Activated T-helper 2 cell treated with anti-CD3 and anti-CD28 coated beads, Interferon-gamma antibody, Interleukin-2, Interleukin-4, amounts not matched to agents 10 μg/mL and 5 μg/mL and 100 μg/mL, durations not matched to agents 14 hours and 24 hours and 36 hours (primary cell): ENCODE data around the gene NDEL1. TPM values are rescaled to one million over a fixed set of nuclear protein-coding genes. Genes with fewer than 3 reads are reported as not detected.

ENCODE experiments used
- DNase-seq: peaks from one replicate; pipeline ENCODE4 v3.0.0; 2021; ENCODE audit warnings: low spot score
- H3K27ac Mint-ChIP-seq: one replicate; pipeline ENCODE4 v1.8.0; 2021; ENCODE audit warnings: mixed read lengths
- H3K27me3 Mint-ChIP-seq: one replicate; pipeline ENCODE4 v1.8.0; 2021; ENCODE audit warnings: low read depth, mixed read lengths
- H3K36me3 Mint-ChIP-seq: one replicate; pipeline ENCODE4 v1.8.0; 2021; ENCODE audit warnings: low read depth, mixed read lengths
- H3K4me1 Mint-ChIP-seq: one replicate; pipeline ENCODE4 v1.8.0; 2021; ENCODE audit warnings: low read depth, mixed read lengths
- H3K4me3 Mint-ChIP-seq: one replicate; pipeline ENCODE4 v1.8.0; 2021; ENCODE audit warnings: low read depth, mild to moderate bottlenecking, moderate library complexity, mixed read lengths
- H3K9me3 Mint-ChIP-seq: one replicate; pipeline ENCODE4 v1.8.0; 2021; ENCODE audit warnings: mixed read lengths
- intact Hi-C: fragments of 100-400 bp; cut with micrococcal nuclease; formaldehyde crosslinking; loops from one replicate; pipeline ENCODE4 v1.15.1; 2023
- total RNA-seq: library from RNA; stranded (reverse); gene quantifications from 2 replicates; pipeline ENCODE4 v1.2.3, GENCODE V29; 2022

The NDEL1 gene
- total RNA-seq, 1 donor from 2014 or later, result 66.9 TPM

DNA sequence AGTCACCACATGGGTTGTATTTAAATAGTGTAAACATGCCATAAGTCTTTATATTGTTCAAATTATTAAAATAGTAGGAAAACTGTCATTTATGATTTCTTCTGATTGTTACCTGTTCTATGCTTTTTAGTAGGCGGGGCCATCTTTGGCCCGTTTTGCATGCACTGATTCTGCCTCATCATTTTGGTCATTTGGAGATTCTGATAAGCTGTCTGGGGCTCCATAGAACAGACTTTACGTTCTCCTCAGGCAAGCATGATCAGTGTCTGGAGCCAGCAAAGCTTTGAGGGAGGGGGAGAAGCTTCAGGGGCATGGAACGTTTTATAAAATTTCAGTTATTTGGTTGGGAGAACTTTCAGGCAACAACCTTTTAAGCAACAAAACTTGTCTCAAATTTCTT lies 8.8 kb downstream of the NDEL1 start:
- Mint-ChIP-seq H3K4me1 (peaks cover 28% of the 10 kb centered on the region), H3K27me3 (no peaks in the 10 kb centered on the region), H3K9me3 (no peaks in the 10 kb centered on the region), H3K4me3 (no peak overlapping the region), H3K36me3 (peaks cover 61% of the 10 kb centered on the region), H3K27ac (no peak overlapping the region)
- no peak for DNase-seq
- intact Hi-C loops, result no loop called here

DNA sequence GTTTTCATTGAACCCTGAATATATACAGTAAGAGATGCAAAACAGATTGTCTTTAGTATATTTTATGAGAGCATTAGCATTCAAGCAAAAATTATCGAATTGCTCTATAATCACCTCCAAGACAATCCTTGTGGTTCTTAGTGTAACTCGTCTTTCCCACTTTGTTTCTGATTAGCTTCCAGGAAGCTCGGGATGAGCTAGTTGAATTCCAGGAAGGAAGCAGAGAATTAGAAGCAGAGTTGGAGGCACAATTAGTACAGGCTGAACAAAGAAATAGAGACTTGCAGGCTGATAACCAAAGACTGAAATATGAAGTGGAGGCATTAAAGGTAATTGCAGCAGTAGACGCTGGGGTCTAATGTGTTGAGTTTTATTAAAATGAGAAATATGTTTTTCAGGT lies 9.9 kb downstream of the NDEL1 start:
- H3K4me1 Mint-ChIP-seq, result peaks cover 24% of the 10 kb centered on the region
- H3K27ac Mint-ChIP-seq, result no peak overlapping the region
- no peak overlapping the region for H3K4me3 Mint-ChIP-seq
- H3K27me3 Mint-ChIP-seq, result no peaks in the 10 kb centered on the region
- DNase-seq, result no peak
- H3K36me3 Mint-ChIP-seq, result peaks cover 60% of the 10 kb centered on the region
- no peaks in the 10 kb centered on the region for H3K9me3 Mint-ChIP-seq
- intact Hi-C loops, result no loop called here

DNA sequence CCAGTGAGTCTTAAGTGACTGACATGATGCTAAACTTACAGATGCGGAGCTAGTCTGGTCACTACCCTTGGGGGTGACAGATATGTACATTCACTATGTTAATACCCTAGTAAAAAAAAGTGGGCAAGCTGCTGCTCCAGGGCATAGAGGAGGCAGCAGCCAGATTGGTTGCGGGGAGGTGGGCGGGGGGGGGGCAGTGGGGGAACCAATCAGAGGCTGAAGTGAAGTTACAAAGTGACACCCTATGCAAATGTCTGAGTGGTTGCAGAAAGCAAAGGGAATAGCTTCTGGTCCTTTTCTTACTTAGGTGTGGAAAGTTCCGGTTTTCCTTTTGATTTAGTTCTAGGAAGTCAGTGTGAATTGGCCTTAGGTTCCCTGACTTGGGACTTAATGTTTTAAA lies 12.1 kb downstream of the NDEL1 start:
- H3K4me1 Mint-ChIP-seq, result peaks cover 11% of the 10 kb centered on the region
- H3K4me3 Mint-ChIP-seq, result no peak overlapping the region
- H3K27me3 Mint-ChIP-seq, result no peaks in the 10 kb centered on the region
- DNase-seq, result no peak
- H3K9me3 Mint-ChIP-seq, result no peaks in the 10 kb centered on the region
- intact Hi-C loops, result no loop called here
- H3K36me3 Mint-ChIP-seq, result peaks cover 73% of the 10 kb centered on the region
- no peak overlapping the region for H3K27ac Mint-ChIP-seq

DNA sequence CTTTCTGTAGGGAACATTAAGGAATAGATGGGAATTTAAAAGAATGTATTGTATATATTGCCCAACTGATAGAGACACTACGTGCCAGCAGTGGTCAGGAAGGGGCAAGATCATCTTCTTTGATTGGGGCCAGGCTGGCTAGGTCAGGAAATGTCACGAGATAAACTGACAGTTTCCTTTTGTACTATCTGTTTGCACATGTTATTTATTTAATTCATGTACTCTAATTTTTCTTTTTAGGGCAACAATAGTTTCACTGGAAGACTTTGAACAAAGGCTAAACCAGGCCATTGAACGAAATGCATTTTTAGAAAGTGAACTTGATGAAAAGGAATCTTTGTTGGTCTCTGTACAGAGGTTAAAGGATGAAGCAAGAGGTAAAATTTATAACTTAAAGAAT lies 12.6 kb downstream of the NDEL1 start:
- no peaks in the 10 kb centered on the region for H3K27me3 Mint-ChIP-seq
- intact Hi-C loops, result no loop called here
- H3K4me1 Mint-ChIP-seq, result peaks cover 11% of the 10 kb centered on the region
- H3K27ac Mint-ChIP-seq, result no peak overlapping the region
- H3K4me3 Mint-ChIP-seq, result no peak overlapping the region
- H3K9me3 Mint-ChIP-seq, result no peaks in the 10 kb centered on the region
- peaks cover 74% of the 10 kb centered on the region for H3K36me3 Mint-ChIP-seq
- DNase-seq, result no peak

DNA sequence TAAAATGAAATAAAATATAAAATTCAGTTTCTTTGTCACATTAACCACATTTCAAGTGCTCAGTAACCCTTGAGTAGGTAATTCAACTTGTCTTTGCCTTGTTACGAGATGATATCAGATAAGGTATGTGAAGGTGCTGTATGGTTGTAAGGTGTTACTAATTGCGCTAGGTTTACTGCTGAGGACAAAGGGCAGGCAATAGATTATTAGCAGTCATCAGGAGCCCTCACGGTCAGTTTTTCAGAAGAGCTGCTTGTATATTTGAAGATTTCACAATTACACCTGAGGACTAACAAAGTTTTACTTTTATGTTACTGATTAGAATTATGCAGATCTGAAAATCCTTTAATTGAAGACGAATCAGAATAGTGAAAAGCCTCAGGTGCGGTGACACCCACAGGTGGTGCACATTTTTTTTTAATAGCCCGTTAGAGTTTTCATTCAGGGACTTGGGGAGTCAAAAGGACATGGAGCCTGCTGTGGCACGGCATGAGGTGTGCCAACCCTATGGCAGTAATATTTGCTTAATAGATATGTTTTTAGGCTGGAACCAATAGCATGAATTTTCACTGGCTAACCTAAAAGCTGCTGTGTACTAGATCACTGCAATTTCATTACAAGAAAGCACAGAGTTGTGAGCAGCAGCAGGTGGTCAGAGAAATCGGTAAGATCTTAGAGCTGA lies 16.4 kb downstream of the NDEL1 start:
- H3K4me3 Mint-ChIP-seq, result no peak overlapping the region
- intact Hi-C loops, result no loop called here
- H3K27ac Mint-ChIP-seq, result no peak overlapping the region
- no peaks in the 10 kb centered on the region for H3K9me3 Mint-ChIP-seq
- DNase-seq, result no peak
- H3K27me3 Mint-ChIP-seq, result no peaks in the 10 kb centered on the region
- peaks cover 22% of the 10 kb centered on the region for H3K4me1 Mint-ChIP-seq
- peaks cover 76% of the 10 kb centered on the region for H3K36me3 Mint-ChIP-seq

DNA sequence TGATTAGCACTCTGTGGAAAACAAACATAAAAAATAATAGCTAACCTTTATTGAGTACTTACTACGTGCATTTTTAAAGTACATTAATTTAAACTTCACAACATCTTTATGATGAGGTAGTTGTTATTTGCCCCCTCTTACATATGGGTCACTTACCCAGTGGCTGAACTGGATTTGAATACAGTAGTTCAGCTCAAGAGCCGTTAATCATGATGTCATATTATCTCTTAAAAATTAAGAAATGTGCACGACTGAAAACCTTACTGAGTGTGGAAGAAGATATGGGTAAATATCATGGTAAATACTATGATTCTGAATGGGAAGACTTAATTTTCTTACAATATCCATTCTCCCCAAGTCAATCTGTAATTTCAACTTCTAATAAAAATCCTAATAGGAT lies 17.6 kb downstream of the NDEL1 start:
- Mint-ChIP-seq H3K9me3 (no peaks in the 10 kb centered on the region), H3K27ac (no peak overlapping the region), H3K36me3 (peaks cover 83% of the 10 kb centered on the region), H3K4me1 (peaks cover 21% of the 10 kb centered on the region), H3K4me3 (no peak overlapping the region), H3K27me3 (no peaks in the 10 kb centered on the region)
- no peak for DNase-seq
- intact Hi-C loops, result no loop called here

DNA sequence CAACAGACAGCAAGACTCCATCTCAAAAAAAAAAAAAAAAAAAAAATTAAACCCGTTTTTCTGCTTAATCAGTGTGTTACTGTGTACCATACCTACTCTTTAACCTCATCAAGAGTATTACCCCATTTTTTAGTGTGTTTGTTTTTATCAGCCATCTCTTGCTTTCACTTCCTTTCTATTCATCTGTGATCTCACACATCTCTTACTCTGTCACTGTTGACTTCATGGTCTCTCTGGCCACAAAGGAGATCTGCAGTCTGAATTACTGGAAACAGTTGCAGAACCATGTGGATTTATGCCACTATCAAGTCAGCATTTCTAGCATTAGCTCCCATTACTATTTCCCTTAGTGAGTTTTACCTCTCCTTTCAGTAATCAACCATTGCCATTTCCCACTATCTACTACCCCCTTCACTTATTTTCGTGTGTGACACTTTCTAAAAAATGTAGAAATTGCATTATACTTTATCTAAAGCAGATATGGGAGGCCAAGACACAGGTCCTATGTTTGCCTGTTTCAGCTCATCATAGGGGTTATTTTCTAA lies 20.1 kb downstream of the NDEL1 start:
- intact Hi-C loops, result no loop called here
- Mint-ChIP-seq H3K36me3 (peaks cover 80% of the 10 kb centered on the region), H3K27ac (peak overlapping the region; percentile 10), H3K4me1 (peaks cover 17% of the 10 kb centered on the region), H3K27me3 (no peaks in the 10 kb centered on the region), H3K4me3 (no peak overlapping the region), H3K9me3 (no peaks in the 10 kb centered on the region)
- no peak for DNase-seq

DNA sequence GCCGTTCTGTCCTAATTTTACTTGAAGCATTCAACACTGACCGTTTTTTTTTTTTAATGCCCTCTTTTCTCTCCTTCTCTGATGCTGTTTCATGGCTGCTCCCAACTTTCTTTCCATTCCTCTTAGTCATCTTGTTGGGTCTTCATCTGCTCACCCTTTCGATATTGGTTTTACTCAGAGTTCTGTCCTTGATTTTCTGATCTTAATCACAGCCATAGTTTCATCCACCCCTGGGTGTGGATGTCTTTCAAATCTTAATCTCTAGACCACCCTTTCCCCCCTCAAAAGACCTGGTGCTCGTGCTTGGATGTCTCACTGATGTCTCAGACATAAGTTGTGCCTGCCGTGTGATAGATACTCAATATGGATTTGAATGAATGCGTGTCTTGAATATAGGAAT lies 22.4 kb downstream of the NDEL1 start:
- Mint-ChIP-seq H3K9me3 (no peaks in the 10 kb centered on the region), H3K4me3 (no peak overlapping the region), H3K27ac (peak overlapping the region; percentile 0), H3K36me3 (peaks cover 76% of the 10 kb centered on the region), H3K4me1 (peaks cover 17% of the 10 kb centered on the region), H3K27me3 (no peaks in the 10 kb centered on the region)
- DNase-seq, result no peak
- intact Hi-C loops, result no loop called here

DNA sequence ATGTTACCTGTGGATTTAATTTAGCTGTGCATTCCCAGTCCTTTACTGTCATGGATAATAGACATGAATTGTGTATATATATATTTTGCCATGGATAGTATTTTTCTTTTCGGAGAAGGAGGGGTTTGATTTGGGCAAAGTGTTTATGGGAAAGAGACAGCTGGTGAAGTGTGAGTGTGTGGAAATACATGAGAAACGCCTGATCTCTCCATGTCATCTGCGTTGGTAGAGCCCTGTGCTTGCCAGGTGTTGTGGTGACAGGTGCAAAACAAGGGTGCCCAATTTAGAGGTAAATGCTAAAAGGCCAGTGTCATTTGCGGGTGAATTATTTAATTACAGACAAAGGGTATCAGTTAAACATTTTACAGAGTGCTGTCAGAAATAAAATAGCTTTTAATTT lies 23.4 kb downstream of the NDEL1 start:
- no peak for DNase-seq
- no peaks in the 10 kb centered on the region for H3K27me3 Mint-ChIP-seq
- H3K27ac Mint-ChIP-seq, result no peak overlapping the region
- peaks cover 79% of the 10 kb centered on the region for H3K36me3 Mint-ChIP-seq
- H3K4me3 Mint-ChIP-seq, result no peak overlapping the region
- no peaks in the 10 kb centered on the region for H3K9me3 Mint-ChIP-seq
- peaks cover 17% of the 10 kb centered on the region for H3K4me1 Mint-ChIP-seq
- intact Hi-C loops, result no loop called here

DNA sequence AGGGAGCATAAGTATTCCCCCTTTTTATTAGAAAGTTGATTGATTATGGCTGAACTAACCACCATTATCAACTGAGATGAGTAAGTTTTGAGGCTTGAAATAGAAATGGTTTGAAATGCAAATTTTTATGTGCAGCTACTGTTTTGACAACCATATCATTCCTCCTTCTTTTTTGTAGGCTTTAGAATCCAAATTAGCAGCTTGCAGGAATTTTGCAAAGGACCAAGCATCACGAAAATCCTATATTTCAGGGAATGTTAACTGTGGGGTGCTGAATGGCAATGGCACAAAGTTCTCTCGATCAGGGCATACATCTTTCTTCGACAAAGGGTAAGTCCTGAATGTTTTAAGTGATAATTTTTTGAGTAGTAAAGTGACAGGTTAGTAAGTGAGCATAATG lies 24.1 kb downstream of the NDEL1 start:
- peaks cover 78% of the 10 kb centered on the region for H3K36me3 Mint-ChIP-seq
- peaks cover 17% of the 10 kb centered on the region for H3K4me1 Mint-ChIP-seq
- no peaks in the 10 kb centered on the region for H3K9me3 Mint-ChIP-seq

DNA sequence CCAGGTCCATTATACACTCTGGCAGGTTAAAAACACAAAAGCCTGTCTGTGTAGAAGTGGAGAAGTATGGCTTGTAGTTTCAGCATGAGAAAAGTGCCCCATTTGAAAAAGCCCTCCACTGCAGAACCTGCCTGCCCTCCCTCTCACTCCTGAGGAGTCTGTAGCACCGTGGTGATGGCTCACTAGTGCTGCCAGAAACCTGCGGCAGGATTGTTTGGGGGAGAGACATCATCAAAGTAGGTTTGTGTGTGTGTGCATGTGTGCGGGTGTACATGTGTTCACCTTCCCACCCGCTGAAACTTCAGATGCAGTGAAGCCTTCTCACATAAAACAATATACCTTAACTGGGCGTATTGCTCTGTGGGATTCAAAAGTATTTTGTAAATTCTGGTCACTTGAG lies 26.9 kb downstream of the NDEL1 start:
- no peaks in the 10 kb centered on the region for H3K27me3 Mint-ChIP-seq
- H3K4me1 Mint-ChIP-seq, result peaks cover 6% of the 10 kb centered on the region
- intact Hi-C loops, result no loop called here
- H3K4me3 Mint-ChIP-seq, result no peak overlapping the region
- no peak overlapping the region for H3K27ac Mint-ChIP-seq
- DNase-seq, result no peak
- no peaks in the 10 kb centered on the region for H3K9me3 Mint-ChIP-seq
- peaks cover 66% of the 10 kb centered on the region for H3K36me3 Mint-ChIP-seq

More for the DNA sequence above, 24.1 kb downstream of the NDEL1 start:
- no peak overlapping the region for H3K27ac Mint-ChIP-seq
- no peak for DNase-seq
- no peak overlapping the region for H3K4me3 Mint-ChIP-seq
- intact Hi-C loops, result no loop called here
- H3K27me3 Mint-ChIP-seq, result no peaks in the 10 kb centered on the region

DNA sequence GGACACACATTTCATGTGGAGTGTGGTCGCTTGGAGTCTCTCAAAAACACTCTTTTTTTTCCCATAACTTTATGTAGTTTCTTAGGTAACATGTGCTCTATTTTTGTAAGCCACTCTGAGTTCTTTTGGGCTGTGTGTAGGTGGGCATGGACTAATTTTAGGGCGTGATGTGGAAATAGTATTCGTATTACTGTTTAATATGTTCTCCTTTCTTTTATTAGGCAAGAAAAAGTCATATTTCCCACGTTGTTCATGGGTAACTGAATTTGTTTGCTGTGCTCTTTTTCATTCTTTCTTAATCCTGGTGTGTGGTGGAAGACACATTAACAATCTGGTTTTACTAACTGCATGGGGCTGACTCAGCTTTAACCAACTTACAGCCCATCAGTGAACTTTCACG lies 27.4 kb downstream of the NDEL1 start:
- Mint-ChIP-seq H3K36me3 (peaks cover 67% of the 10 kb centered on the region), H3K27ac (no peak overlapping the region)
- intact Hi-C loops, result no loop called here

DNA sequence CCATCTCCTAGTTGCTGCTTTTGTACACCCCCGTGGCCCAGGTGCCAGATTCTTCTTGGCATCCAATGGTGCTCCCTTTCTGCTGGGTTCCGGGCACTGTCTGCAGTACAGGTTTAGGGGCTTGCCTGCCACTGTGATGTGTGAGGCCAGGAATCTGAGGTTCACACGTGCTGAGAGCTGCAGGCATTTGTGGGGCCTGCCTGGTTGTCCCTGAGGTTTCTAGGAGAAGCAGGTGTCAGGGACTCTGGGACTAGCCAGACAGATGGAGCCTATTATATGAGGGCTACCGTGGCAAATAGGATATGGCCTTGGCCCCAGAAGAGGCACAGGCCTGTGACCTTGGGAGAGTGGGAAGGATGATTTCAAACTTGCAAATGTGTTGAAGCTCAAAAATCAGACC lies 29.3 kb downstream of the NDEL1 start:
- intact Hi-C loops, result no loop called here
- Mint-ChIP-seq H3K4me3 (no peak overlapping the region), H3K27ac (no peak overlapping the region), H3K27me3 (no peaks in the 10 kb centered on the region), H3K4me1 (no peaks in the 10 kb centered on the region), H3K9me3 (no peaks in the 10 kb centered on the region), H3K36me3 (peaks cover 56% of the 10 kb centered on the region)
- DNase-seq, result no peak

More for the DNA sequence above, 27.4 kb downstream of the NDEL1 start:
- Mint-ChIP-seq H3K27me3 (no peaks in the 10 kb centered on the region), H3K9me3 (no peaks in the 10 kb centered on the region), H3K4me3 (no peak overlapping the region), H3K4me1 (peaks cover 4% of the 10 kb centered on the region)
- DNase-seq, result no peak
